Measurements from ENCODE around the gene TRAF2.
A peak's percentile ranks its signal among the peaks of the same experiment; 100 is the strongest.
"Not testable (repeated sequence)": the region's sequence is repeated elsewhere in the genome, so short reads cannot be mapped to it uniquely, and the experiment has no call there.

TRAF2 gene

DNA sequence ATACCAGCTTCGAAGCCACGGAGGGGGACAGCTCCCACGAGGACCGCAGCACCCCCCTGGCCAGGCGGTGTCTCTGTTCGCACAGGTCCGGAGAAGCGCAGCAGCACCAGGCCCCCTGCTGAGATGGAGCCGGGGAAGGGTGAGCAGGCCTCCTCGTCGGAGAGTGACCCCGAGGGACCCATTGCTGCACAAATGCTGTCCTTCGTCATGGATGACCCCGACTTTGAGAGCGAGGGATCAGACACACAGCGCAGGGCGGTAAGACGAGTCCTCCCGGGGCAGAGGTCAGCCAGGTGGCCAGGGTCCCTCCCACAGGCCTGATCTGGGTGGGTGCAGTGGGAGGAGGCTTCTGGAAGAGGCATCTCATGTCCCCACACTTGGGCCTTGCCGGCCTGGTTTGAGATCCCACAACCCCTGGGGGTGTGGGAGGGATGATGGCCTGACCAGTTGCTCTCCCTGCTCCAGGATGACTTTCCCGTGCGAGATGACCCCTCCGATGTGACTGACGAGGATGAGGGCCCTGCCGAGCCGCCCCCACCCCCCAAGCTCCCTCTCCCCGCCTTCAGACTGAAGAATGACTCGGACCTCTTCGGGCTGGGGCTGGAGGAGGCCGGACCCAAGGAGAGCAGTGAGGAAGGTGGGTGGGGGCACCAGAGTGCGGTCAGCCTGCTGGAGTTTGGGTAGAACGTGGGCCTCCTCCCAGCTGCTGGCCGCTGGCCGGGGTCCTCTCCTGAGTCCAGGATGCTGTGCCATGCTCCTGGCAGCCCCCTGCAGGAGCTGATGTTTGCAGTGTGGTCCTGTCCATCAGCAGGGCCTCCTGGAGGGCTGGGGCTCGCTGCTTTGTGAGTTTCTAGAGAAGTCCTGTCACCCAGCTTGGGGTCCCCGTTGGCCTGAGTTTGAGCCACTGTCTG, 46.8 kb upstream of the TRAF2 start:
- no peak for DNase-seq (ENCODE audit: low read depth in 1 of 2, low spot score in 1 of 2)
- no peak overlapping the region for H3K27ac ChIP-seq (replicated peaks)

DNA sequence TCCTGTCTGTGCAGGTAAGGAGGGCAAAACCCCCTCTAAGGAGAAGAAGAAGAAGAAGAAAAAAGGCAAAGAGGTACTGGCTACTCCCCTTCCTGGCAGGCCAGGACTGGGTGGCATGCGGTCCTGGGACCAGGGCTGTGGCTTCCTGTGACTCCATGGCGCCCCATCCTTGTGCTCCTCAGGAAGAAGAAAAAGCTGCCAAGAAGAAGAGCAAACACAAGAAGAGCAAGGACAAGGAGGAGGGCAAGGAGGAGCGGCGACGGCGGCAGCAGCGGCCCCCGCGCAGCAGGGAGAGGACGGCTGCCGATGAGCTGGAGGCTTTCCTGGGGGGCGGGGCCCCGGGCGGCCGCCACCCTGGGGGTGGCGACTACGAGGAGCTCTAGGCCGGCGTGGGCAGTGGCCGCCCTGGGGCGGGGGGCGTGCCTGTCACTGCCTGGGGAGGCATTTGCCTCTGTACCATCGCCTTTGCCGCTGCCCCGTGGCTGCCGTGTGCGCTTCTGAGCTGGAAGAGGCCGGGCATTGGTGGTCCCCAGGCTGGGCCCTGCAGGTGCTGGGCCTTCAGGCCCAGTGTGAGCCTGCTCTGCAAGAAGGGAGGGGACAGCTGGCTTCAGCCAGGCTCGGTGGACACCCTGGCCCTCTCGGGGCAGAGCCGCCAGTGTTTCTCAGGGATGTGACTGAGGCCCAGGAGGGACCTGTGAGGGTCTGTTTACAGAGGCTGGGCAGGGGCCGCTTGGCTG, 46.0 kb upstream of the TRAF2 start:
- DNase-seq (ENCODE audit: low read depth in 1 of 2, low spot score in 1 of 2), result no peak
- TF ChIP-seq GABPA (IDR thresholded peaks at IDR 0.05; ENCODE audit: low read depth), result no peak
- no peak for TF ChIP-seq POLR2AphosphoS5 (IDR thresholded peaks at IDR 0.05; ENCODE audit: low read depth)

More for the DNA sequence above, 46.8 kb upstream of the TRAF2 start:
- TF ChIP-seq POLR2AphosphoS5 (IDR thresholded peaks at IDR 0.05; ENCODE audit: low read depth), result no peak
- TF ChIP-seq GABPA (IDR thresholded peaks at IDR 0.05; ENCODE audit: low read depth), result no peak
- no peak for TF ChIP-seq SPI1 (IDR thresholded peaks at IDR 0.05; ENCODE audit: borderline replicate concordance, low read depth)
- peaks cover 5% of the 10 kb centered on the region for H3K27me3 ChIP-seq (ENCODE audit: insufficient read depth, poor library complexity, severe bottlenecking)
- no peak overlapping the region for H3K4me3 ChIP-seq (replicated peaks; ENCODE audit: insufficient read depth, low read length)

GRCh38 chr9:136840877-136841645, 45.3 kb upstream of the TRAF2 start:
- no peak overlapping the region for H3K4me3 ChIP-seq (replicated peaks; ENCODE audit: insufficient read depth, low read length)
- TF ChIP-seq SPI1 (IDR thresholded peaks at IDR 0.05; ENCODE audit: borderline replicate concordance, low read depth) (no peak), POLR2AphosphoS5 (IDR thresholded peaks at IDR 0.05; ENCODE audit: low read depth) (peak; percentile 57; the same call in 1 of the 2 replicates)
- peak in 1 of 2 experiments; percentile 30 for DNase-seq (ENCODE audit: low read depth in 1 of 2, low spot score in 1 of 2)

More for the DNA sequence above, 46.0 kb upstream of the TRAF2 start:
- peaks cover 6% of the 10 kb centered on the region for H3K27me3 ChIP-seq (ENCODE audit: insufficient read depth, poor library complexity, severe bottlenecking)
- no peak overlapping the region for H3K4me3 ChIP-seq (replicated peaks; ENCODE audit: insufficient read depth, low read length)
- no peak overlapping the region for H3K27ac ChIP-seq (replicated peaks)

GRCh38 chr9:136841646-136842379, 44.5 kb upstream of the TRAF2 start:
- not testable (repeated sequence) for H3K27ac ChIP-seq (replicated peaks); H3K27me3 ChIP-seq (ENCODE audit: insufficient read depth, poor library complexity, severe bottlenecking); DNase-seq (ENCODE audit: low read depth in 1 of 2, low spot score in 1 of 2); H3K4me3 ChIP-seq (replicated peaks; ENCODE audit: insufficient read depth, low read length)

More at GRCh38 chr9:136840877-136841645, 45.3 kb upstream of the TRAF2 start:
- Histone ChIP-seq H3K27me3 (ENCODE audit: insufficient read depth, poor library complexity, severe bottlenecking) (peaks cover 8% of the 10 kb centered on the region), H3K27ac (replicated peaks) (no peak overlapping the region)

DNA sequence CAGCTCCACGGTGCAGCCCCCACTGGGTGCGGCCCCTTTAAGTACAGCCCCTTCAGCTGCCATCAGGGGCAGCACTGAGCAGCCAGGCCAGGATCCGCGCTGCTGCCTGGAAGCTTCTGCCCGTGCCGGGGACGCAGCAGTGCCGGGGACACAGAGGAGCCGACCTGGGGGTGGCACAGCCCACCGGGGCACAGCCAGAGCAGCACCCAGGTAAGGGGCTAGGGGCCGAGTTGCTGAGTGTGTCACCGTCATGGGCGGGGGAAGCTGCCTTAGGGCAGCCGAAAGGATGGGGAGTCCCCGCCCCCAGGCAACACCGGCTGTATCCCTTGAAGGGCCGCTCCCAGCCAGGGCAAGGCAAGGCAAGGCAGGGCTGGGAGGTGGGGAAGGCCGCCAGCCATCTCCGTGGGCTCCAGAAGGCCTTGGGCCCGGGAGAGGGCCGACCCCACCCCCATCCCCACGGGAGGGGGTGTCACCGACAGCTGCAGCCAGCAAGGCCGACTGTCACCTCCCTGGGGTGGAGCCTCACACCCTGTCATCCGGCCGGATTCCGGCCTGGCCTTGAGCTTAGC, 43.9 kb upstream of the TRAF2 start, which contains the start of gene AJM1:
Gene AJM1, plus strand, starts transcription at position 99 of the 569 bp plus-strand sequence. CDS start 1,937 bp downstream, outside the sequence.
- peak within 1 kb of the TSS; percentile 18; the same call in 1 of the 2 replicates for H3K4me3 ChIP-seq (replicated peaks; ENCODE audit: insufficient read depth, low read length)
- DNase-seq (ENCODE audit: low read depth in 1 of 2, low spot score in 1 of 2), result peak; percentile 31 to 74
- not testable (repeated sequence) for H3K27me3 ChIP-seq (ENCODE audit: insufficient read depth, poor library complexity, severe bottlenecking); H3K27ac ChIP-seq (replicated peaks)
- TF ChIP-seq, protein P1, sequence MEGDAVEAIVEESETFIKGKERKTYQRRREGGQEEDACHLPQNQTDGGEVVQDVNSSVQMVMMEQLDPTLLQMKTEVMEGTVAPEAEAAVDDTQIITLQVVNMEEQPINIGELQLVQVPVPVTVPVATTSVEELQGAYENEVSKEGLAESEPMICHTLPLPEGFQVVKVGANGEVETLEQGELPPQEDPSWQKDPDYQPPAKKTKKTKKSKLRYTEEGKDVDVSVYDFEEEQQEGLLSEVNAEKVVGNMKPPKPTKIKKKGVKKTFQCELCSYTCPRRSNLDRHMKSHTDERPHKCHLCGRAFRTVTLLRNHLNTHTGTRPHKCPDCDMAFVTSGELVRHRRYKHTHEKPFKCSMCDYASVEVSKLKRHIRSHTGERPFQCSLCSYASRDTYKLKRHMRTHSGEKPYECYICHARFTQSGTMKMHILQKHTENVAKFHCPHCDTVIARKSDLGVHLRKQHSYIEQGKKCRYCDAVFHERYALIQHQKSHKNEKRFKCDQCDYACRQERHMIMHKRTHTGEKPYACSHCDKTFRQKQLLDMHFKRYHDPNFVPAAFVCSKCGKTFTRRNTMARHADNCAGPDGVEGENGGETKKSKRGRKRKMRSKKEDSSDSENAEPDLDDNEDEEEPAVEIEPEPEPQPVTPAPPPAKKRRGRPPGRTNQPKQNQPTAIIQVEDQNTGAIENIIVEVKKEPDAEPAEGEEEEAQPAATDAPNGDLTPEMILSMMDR (IDR thresholded peaks at IDR 0.05; ENCODE audit: insufficient read depth, low read length), result peak; percentile 60
- peak; percentile 67 for TF ChIP-seq POLR2AphosphoS5 (IDR thresholded peaks at IDR 0.05; ENCODE audit: low read depth)

- H3K27me3 ChIP-seq (ENCODE audit: insufficient read depth, poor library complexity, severe bottlenecking); H3K27ac ChIP-seq (replicated peaks); H3K4me3 ChIP-seq (replicated peaks; ENCODE audit: insufficient read depth, low read length); DNase-seq (ENCODE audit: low read depth in 1 of 2, low spot score in 1 of 2): not testable (repeated sequence)
Measured at GRCh38 chr9:136843159-136843800, 43.0 kb upstream of the TRAF2 start.

DNA sequence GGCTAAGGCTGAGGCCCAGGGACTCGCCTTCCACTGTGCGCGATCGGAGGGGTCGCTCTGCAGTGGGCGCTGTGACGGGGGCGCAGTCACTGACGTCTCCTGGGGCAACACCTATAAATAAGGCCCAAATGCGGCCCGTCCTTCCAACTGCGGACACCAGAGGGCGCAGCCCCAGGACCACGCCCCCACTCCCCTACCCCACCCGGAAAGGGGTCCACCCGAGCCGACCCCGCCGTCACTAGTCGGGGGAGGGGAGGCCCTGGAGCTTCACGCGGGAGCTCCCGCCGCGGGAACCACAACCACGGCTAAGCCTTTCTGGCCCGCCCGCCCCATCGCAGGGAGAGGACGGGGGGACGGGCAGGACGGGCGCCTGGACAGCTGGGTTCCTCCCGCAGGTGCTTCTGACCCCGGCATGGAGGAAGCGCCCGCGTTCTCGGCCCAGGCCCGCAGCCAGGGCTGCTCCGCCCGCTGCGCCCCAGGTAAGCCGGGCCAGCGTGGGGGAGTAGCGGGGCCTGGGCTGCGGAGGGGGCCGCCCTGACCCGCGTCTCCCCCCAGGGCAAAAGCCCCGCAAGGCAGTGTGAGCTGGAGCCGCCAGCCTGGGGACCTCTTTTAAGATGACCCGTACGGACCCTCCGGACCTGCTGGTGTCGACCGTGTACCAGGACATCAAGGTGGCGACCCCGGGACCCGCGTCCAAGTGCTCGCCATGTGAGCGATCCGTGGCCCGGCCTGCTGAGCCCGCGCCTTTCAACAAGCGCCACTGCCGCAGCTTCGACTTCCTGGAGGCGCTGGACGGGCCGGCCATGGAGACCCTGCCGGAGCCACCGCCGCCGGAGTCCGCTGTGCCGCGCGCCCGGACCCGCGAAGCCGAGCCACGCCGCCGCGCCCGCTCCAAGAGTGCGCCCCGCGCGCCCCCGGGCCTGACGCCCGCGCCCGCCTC, 42.2 kb upstream of the TRAF2 start:
- H3K27me3 ChIP-seq (ENCODE audit: insufficient read depth, poor library complexity, severe bottlenecking); H3K27ac ChIP-seq (replicated peaks); H3K4me3 ChIP-seq (replicated peaks; ENCODE audit: insufficient read depth, low read length): not testable (repeated sequence)
- DNase-seq (ENCODE audit: low read depth in 1 of 2, low spot score in 1 of 2), result peak in 1 of 2 experiments; percentile 39
